ENCODE data around the gene MYH14. TPM values are rescaled to one million over a fixed set of nuclear protein-coding genes. Genes with fewer than 3 reads are reported as not detected.

The MYH14 gene
- total and polyA plus RNA-seq, 10 of the 15 experiments (the other 5 are each of a cell fraction or from before 2014, with no cell fraction given): 0.06 to 0.69 (median 0.15) TPM; not detected in 4

- TF ChIP-seq PKNOX1 (IDR thresholded peaks at IDR 0.05): peak; percentile 34; the same call in 1 of the 2 replicates
- TF ChIP-seq EGR1 (IDR thresholded peaks at IDR 0.05; ENCODE audit: borderline replicate concordance in 1 of 2, low read depth in 2 of 2, low read length in 2 of 2): peak in 1 of 2 experiments; percentile 88; a peak in 2 of 3 replicates
- TF ChIP-seq CREB1 (IDR thresholded peaks at IDR 0.05; ENCODE audit: low read depth): peak; percentile 57
- TF ChIP-seq TAF1 (IDR thresholded peaks at IDR 0.05; ENCODE audit: borderline replicate concordance, low read depth, low read length): 0 out of 2 replicates have a peak, but pooled peaks have one; percentile 38
- TF ChIP-seq KDM1A (IDR thresholded peaks at IDR 0.05; ENCODE audit: borderline replicate concordance): no peak
- TF ChIP-seq NFIC (IDR thresholded peaks at IDR 0.05; ENCODE audit: low read depth, low read length): no peak
- TF ChIP-seq ASH2L (IDR thresholded peaks at IDR 0.05; ENCODE audit: borderline replicate concordance, low read depth): no peak
- TF ChIP-seq PAX5 (IDR thresholded peaks at IDR 0.05; ENCODE audit: borderline replicate concordance, low read depth, low read length): peak; percentile 55; the same call in 1 of the 2 replicates
- TF ChIP-seq CBFB (IDR thresholded peaks at IDR 0.05; ENCODE audit: low read depth): peak; percentile 16; the same call in 1 of the 2 replicates
- TF ChIP-seq JUNB (IDR thresholded peaks at IDR 0.05): peak; percentile 30; the same call in 1 of the 2 replicates
- TF ChIP-seq NR2F1 (conservative IDR thresholded peaks at IDR 0.05): no peak
- TF ChIP-seq IRF5 (IDR thresholded peaks at IDR 0.05; ENCODE audit: borderline replicate concordance): no peak
- peak; percentile 34 for TF ChIP-seq BCL3 (IDR thresholded peaks at IDR 0.05; ENCODE audit: borderline replicate concordance, insufficient read depth, low read depth, low read length, poor library complexity, severe bottlenecking)
- no peak for TF ChIP-seq BRCA1 (IDR thresholded peaks at IDR 0.05; ENCODE audit: low read depth, low read length)
- TF ChIP-seq MYB (IDR thresholded peaks at IDR 0.05; ENCODE audit: borderline replicate concordance, low read depth, low read length): no peak
- no peak for TF ChIP-seq WRNIP1 (IDR thresholded peaks at IDR 0.05; ENCODE audit: borderline replicate concordance, low read depth, low read length)
- TF ChIP-seq POLR2A (IDR thresholded peaks at IDR 0.05; ENCODE audit: low read depth, low read length): peak; percentile 70
- TF ChIP-seq ZBED1 (IDR thresholded peaks at IDR 0.05; ENCODE audit: borderline replicate concordance): peak; percentile 88; the same call in 1 of the 2 replicates
- no peak for TF ChIP-seq TARDBP (IDR thresholded peaks at IDR 0.05; ENCODE audit: borderline replicate concordance)
- TF ChIP-seq RFX5 (IDR thresholded peaks at IDR 0.05; ENCODE audit: low read depth, low read length): no peak
- peak; percentile 42; the same call in 1 of the 2 replicates for TF ChIP-seq MLLT1 (IDR thresholded peaks at IDR 0.05)
- TF ChIP-seq IKZF1 (conservative IDR thresholded peaks at IDR 0.05): peak; percentile 93
- TF ChIP-seq BHLHE40 (IDR thresholded peaks at IDR 0.05; ENCODE audit: borderline replicate concordance in 1 of 2, low read depth in 2 of 2, low read length in 1 of 2): peak; percentile 28 to 73; a peak in 2 of 4 replicates
- no peak for TF ChIP-seq NRF1 (conservative IDR thresholded peaks at IDR 0.05; ENCODE audit: low read depth, low read length)
- no peak for TF ChIP-seq SUZ12 (IDR thresholded peaks at IDR 0.05; ENCODE audit: unreplicated experiment)
- peak; percentile 99 for TF ChIP-seq ATF7 (IDR thresholded peaks at IDR 0.05; ENCODE audit: low read depth)
Observed at GRCh38 chr19:50357178-50358100, 154.0 kb downstream of the MYH14 start (continued).

Measured in GM12878 (cell line).